BE2C (cell line): Measurements from ENCODE around the gene AKAP13.

ENCODE experiments used
- DNase-seq: peaks from one replicate; pipeline ENCODE4 v3.0.0-alpha.2; 2020
- H3K27me3 ChIP-seq: fragments of 250-450 bp; sonication (Bioruptor Pico); 2 replicates; pipeline ENCODE4 v1.5.1; 2020; ENCODE audit warnings: mild to moderate bottlenecking
- H3K36me3 ChIP-seq: fragments of 250-450 bp; sonication (Bioruptor Pico); 2 replicates; pipeline ENCODE4 v1.5.1; 2020; ENCODE audit warnings: mild to moderate bottlenecking
- H3K4me1 ChIP-seq: fragments of 250-450 bp; sonication (Bioruptor Pico); 2 replicates; pipeline ENCODE4 v1.5.1; 2020
- H3K4me3 ChIP-seq: 2 replicates; pipeline ENCODE4 v1.5.1; 2011; ENCODE audit warnings: low read depth, low read length
- H3K9me3 ChIP-seq: fragments of 250-450 bp; sonication (Bioruptor Pico); 2 replicates; pipeline ENCODE4 v1.5.1; 2020
- CTCF ChIP-seq: IDR thresholded peaks from 2 replicates; pipeline ENCODE4 v1.5.1; 2012; ENCODE audit warnings: mild to moderate bottlenecking, low read depth, low read length

The AKAP13 gene

DNA sequence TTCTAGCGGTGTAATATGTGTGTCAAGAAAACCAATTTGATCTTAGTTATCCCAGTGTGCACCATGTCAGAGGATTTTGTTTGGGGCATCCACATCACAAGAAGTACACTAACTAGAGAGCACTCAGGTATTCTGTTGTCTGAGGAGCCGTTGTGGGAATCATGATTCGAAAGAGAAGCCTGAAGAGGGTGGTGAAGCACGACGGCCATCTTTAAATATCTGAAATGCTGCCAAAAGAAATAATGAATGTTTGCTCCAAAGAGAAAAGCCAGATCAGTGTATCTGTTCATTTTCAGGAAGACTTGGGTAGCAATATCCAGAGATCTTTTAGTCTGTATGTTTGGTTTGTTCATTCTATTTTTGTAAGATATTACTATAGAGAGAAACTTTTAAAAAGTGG is 233.7 kb downstream of the AKAP13 start:
- H3K36me3 ChIP-seq = no peaks in the 10 kb centered on the region
- H3K4me1 ChIP-seq = peaks cover 11% of the 10 kb centered on the region

GRCh38 chr15:85615930-85616329 is 235.5 kb downstream of the AKAP13 start:
- Histone ChIP-seq H3K4me1 (peaks cover 11% of the 10 kb centered on the region), H3K36me3 (no peaks in the 10 kb centered on the region), H3K9me3 (no peaks in the 10 kb centered on the region), H3K27me3 (no peaks in the 10 kb centered on the region), H3K4me3 (no peak overlapping the region)
- peak; percentile 36 for DNase-seq
- peak; percentile 76 for TF ChIP-seq CTCF

More for the DNA sequence above, 233.7 kb downstream of the AKAP13 start:
- Histone ChIP-seq H3K4me3 (no peak overlapping the region), H3K9me3 (no peaks in the 10 kb centered on the region), H3K27me3 (no peaks in the 10 kb centered on the region)
- no peak for DNase-seq
- no peak for TF ChIP-seq CTCF

DNA sequence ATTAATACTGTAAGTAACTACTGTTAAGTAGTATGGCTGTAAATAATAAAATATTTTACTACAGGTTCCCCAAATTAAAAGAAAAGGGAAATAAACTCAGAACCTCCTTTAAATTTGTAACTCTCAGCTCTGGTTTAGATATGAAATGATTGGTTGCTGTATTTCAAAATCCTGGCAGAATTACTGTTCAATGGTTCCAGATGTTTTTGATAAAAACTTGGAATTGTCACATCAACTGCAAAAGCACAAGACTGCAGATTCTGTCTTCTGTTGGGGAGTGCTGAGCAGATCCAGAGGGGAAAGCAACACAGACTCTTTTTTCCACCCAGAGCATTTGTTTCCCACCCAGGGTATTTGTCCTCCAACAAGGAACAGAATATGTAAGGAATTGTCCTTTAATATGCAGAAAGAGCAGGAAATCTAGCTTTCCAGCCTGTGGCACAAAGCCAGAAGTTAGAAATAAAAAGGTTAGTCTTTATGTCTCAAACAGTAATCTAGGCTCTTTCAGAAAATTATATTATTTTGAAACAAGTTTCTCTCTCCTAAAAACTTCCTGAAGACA is 236.2 kb downstream of the AKAP13 start:
- Histone ChIP-seq H3K27me3 (no peaks in the 10 kb centered on the region), H3K9me3 (no peaks in the 10 kb centered on the region), H3K4me3 (no peak overlapping the region), H3K4me1 (peaks cover 11% of the 10 kb centered on the region), H3K36me3 (no peaks in the 10 kb centered on the region)
- DNase-seq = no peak
- no peak for TF ChIP-seq CTCF

- no peak overlapping the region for H3K4me3 ChIP-seq
- H3K27me3 ChIP-seq = no peaks in the 10 kb centered on the region
- H3K9me3 ChIP-seq = no peaks in the 10 kb centered on the region
- DNase-seq = no peak
- TF ChIP-seq CTCF = no peak
- no peaks in the 10 kb centered on the region for H3K36me3 ChIP-seq
- peaks cover 11% of the 10 kb centered on the region for H3K4me1 ChIP-seq
These were observed 237.8 kb downstream of the AKAP13 start for GRCh38 chr15:85618228-85618505.

GRCh38 chr15:85618956-85619491 is 238.6 kb downstream of the AKAP13 start:
- H3K27me3 ChIP-seq = no peaks in the 10 kb centered on the region
- no peaks in the 10 kb centered on the region for H3K36me3 ChIP-seq
- peaks cover 9% of the 10 kb centered on the region for H3K4me1 ChIP-seq
- TF ChIP-seq CTCF = no peak
- H3K9me3 ChIP-seq = no peaks in the 10 kb centered on the region
- DNase-seq = no peak
- H3K4me3 ChIP-seq = no peak overlapping the region

GRCh38 chr15:85619992-85620689 is 239.7 kb downstream of the AKAP13 start:
- H3K27me3 ChIP-seq = no peaks in the 10 kb centered on the region
- H3K9me3 ChIP-seq = no peaks in the 10 kb centered on the region
- H3K4me3 ChIP-seq = no peak overlapping the region
- H3K36me3 ChIP-seq = no peaks in the 10 kb centered on the region
- H3K4me1 ChIP-seq = peaks cover 7% of the 10 kb centered on the region; the same call in 1 of the 2 replicates
- no peak for TF ChIP-seq CTCF
- DNase-seq = no peak
